HCEC 1CT (cell line): ENCODE measurements around the gene CLCN1.
A peak's percentile ranks its signal among the peaks of the same experiment; 100 is the strongest.
"Not testable (repeated sequence)": the region's sequence is repeated elsewhere in the genome, so short reads cannot be mapped to it uniquely, and the experiment has no call there.

Experiments used
- DNase-seq: peaks from one replicate; pipeline ENCODE4 v3.0.0-alpha.2; 2017

Gene CLCN1

GRCh38 chr7:143315776-143316175 is at the start of gene CLCN1:
Gene CLCN1 (plus strand): TSS chr7:143316111. CDS start chr7:143316213, 102 bp downstream.
- no peak for DNase-seq

- DNase-seq, result no peak
Measured at GRCh38 chr7:143269251-143269650, 46.7 kb upstream of the CLCN1 start.

GRCh38 chr7:143271240-143271639 is 44.7 kb upstream of the CLCN1 start:
- no peak for DNase-seq

- no peak for DNase-seq
Measured at GRCh38 chr7:143272871-143273270, 43.0 kb upstream of the CLCN1 start.

GRCh38 chr7:143279186-143280098 is 36.5 kb upstream of the CLCN1 start:
- DNase-seq, result peak; percentile 25

GRCh38 chr7:143280160-143280559 is 35.8 kb upstream of the CLCN1 start:
- no peak for DNase-seq

- DNase-seq, result no peak
Measured at GRCh38 chr7:143280566-143280965, 35.3 kb upstream of the CLCN1 start.

GRCh38 chr7:143281529-143281928 is 34.4 kb upstream of the CLCN1 start:
- DNase-seq, result no peak

- no peak for DNase-seq
Measured at GRCh38 chr7:143282124-143282523, 33.8 kb upstream of the CLCN1 start.

GRCh38 chr7:143283381-143283780 is 32.5 kb upstream of the CLCN1 start:
- DNase-seq, result no peak

GRCh38 chr7:143284591-143285469 is 31.1 kb upstream of the CLCN1 start, which contains the start of gene TMEM139:
Gene TMEM139 (plus strand): TSS chr7:143284958. CDS start chr7:143285958, 1,000 bp downstream.
- no peak for DNase-seq

GRCh38 chr7:143285470-143285778 is 30.5 kb upstream of the CLCN1 start:
- no peak for DNase-seq

GRCh38 chr7:143285806-143286521 is 29.9 kb upstream of the CLCN1 start:
- no peak for DNase-seq

GRCh38 chr7:143286522-143286890 is 29.4 kb upstream of the CLCN1 start:
- DNase-seq, result no peak

GRCh38 chr7:143287339-143287934 is 28.5 kb upstream of the CLCN1 start:
- no peak for DNase-seq

GRCh38 chr7:143287935-143288826 is 27.7 kb upstream of the CLCN1 start, which contains the start of gene CASP2:
Gene CASP2 (plus strand): TSS chr7:143288351. CDS start chr7:143288456, 105 bp downstream.
- DNase-seq, result peak; percentile 96

- peak; percentile 43 for DNase-seq
Measured at GRCh38 chr7:143288836-143289235, 27.1 kb upstream of the CLCN1 start.

GRCh38 chr7:143289421-143289820 is 26.5 kb upstream of the CLCN1 start:
- DNase-seq, result no peak

GRCh38 chr7:143289888-143290287 is 26.0 kb upstream of the CLCN1 start:
- DNase-seq, result not testable (repeated sequence)

- no peak for DNase-seq
Measured at GRCh38 chr7:143290293-143290692, 25.6 kb upstream of the CLCN1 start.

GRCh38 chr7:143292876-143293275 is 23.0 kb upstream of the CLCN1 start:
- DNase-seq, result no peak
